Liver (tissue), 9 donors: ENCODE measurements around the gene DLST. TPM values are rescaled to one million over a fixed set of nuclear protein-coding genes. Genes with fewer than 3 reads are reported as not detected.

ENCODE experiments used
- DNase-seq: peaks from one replicate; pipeline ENCODE4 v3.0.0-alpha.2; 2017; ENCODE audit warnings: low spot score
- H3K27ac ChIP-seq, 2 donors: one replicate each; pipeline ENCODE4 v1.7.0; 2013; ENCODE audit warnings: inconsistent platforms in 2 of 2, low read length in 2 of 2, control low read depth in 1 of 2, low read depth in 1 of 2, mild to moderate bottlenecking in 1 of 2
- H3K27me3 ChIP-seq, 4 donors: one replicate each; pipeline versions ENCODE4 v1.6.1 to v1.7.0; 2013; ENCODE audit warnings: low read length in 3 of 4, inconsistent platforms in 1 of 4, mild to moderate bottlenecking in 1 of 4, moderate library complexity in 1 of 4; ENCODE audit not compliant: control insufficient read depth in 4 of 4, insufficient read depth in 4 of 4
- H3K36me3 ChIP-seq, 4 donors: one replicate each; pipeline versions ENCODE4 v1.6.1 to v1.7.0; 2013; ENCODE audit warnings: low read length in 3 of 4, mild to moderate bottlenecking in 3 of 4, low read depth in 1 of 4, moderate library complexity in 1 of 4; ENCODE audit not compliant: control insufficient read depth in 4 of 4, insufficient read depth in 3 of 4
- H3K4me1 ChIP-seq, 4 donors: one replicate each; pipeline versions ENCODE4 v1.6.1 to v1.7.0; 2013; ENCODE audit warnings: low read length in 3 of 4, mild to moderate bottlenecking in 3 of 4, moderate library complexity in 1 of 4; ENCODE audit not compliant: control insufficient read depth in 4 of 4, insufficient read depth in 4 of 4
- H3K4me3 ChIP-seq, 3 donors: one replicate each; pipeline versions ENCODE4 v1.6.1 to v1.7.0; 2013; ENCODE audit warnings: low read length in 3 of 3, control low read depth in 1 of 3, low read depth in 1 of 3, mild to moderate bottlenecking in 1 of 3
- H3K9ac ChIP-seq, 2 donors: one replicate each; pipeline ENCODE4 v1.7.0; 2013; ENCODE audit warnings: low read length in 2 of 2, mild to moderate bottlenecking in 2 of 2, moderate library complexity in 2 of 2, control low read depth in 1 of 2, low read depth in 1 of 2
- H3K9me3 ChIP-seq, 4 donors: one replicate each; pipeline versions ENCODE4 v1.6.1 to v1.7.0; 2013; ENCODE audit warnings: low read length in 3 of 4; ENCODE audit not compliant: control insufficient read depth in 4 of 4
- CTCF ChIP-seq: fragments of 150-350 bp; IDR thresholded peaks from 2 replicates; pipeline ENCODE4 v1.5.1; 2017; ENCODE audit warnings: improper control_type of control experiment, low read depth, low read length; ENCODE audit not compliant: missing input control
- HNF4A ChIP-seq, 2 donors: conservative IDR thresholded peaks; 2 replicates each; pipeline ENCODE4 v1.6.1; 2016; ENCODE audit warnings: antibody characterized with exemption in 2 of 2, mild to moderate bottlenecking in 2 of 2
- HNF4G ChIP-seq: IDR thresholded peaks from 2 replicates; pipeline ENCODE4 v1.6.1; 2016; ENCODE audit warnings: antibody characterized with exemption
- JUND ChIP-seq, 2 donors: IDR thresholded peaks; 2 replicates each; pipeline ENCODE4 v1.6.1; 2016; ENCODE audit warnings: antibody characterized with exemption in 2 of 2
- NR2F2 ChIP-seq: IDR thresholded peaks from 2 replicates; pipeline ENCODE4 v1.6.1; 2016; ENCODE audit warnings: antibody characterized with exemption
- RAD21 ChIP-seq, 2 donors: IDR thresholded peaks; 2 replicates each; pipeline ENCODE4 v1.6.1; 2016; ENCODE audit warnings: antibody characterized with exemption in 2 of 2, mild to moderate bottlenecking in 2 of 2
- REST ChIP-seq: IDR thresholded peaks from 2 replicates; pipeline ENCODE4 v1.6.1; 2016; ENCODE audit warnings: antibody characterized with exemption, mild to moderate bottlenecking
- RXRA ChIP-seq, 2 donors: IDR thresholded peaks; 2 replicates each; pipeline ENCODE4 v1.6.1; 2017 to 2018; ENCODE audit warnings: antibody characterized with exemption in 2 of 2, mild to moderate bottlenecking in 1 of 2
- SP1 ChIP-seq: IDR thresholded peaks from 2 replicates; pipeline ENCODE4 v1.6.1; 2018; ENCODE audit warnings: antibody characterized with exemption, mild to moderate bottlenecking
- TAF1 ChIP-seq: conservative IDR thresholded peaks from 2 replicates; pipeline ENCODE4 v1.6.1; 2016; ENCODE audit warnings: antibody characterized with exemption, mild to moderate bottlenecking
- YY1 ChIP-seq: IDR thresholded peaks from 2 replicates; pipeline ENCODE4 v1.6.1; 2016; ENCODE audit warnings: antibody characterized with exemption, mild to moderate bottlenecking
- WGBS: extraction: QIAGEN DNeasy Blood & Tissue Kit; methylation state at CpG from one replicate; pipeline ENCODE4 v1.1.7; 2013; 5-methylcytosine and 5-hydroxymethylcytosine counted together
- polyA plus RNA-seq, 2 donors: library from polyadenylated mRNA; stranded (reverse) in 1 of 2; unstranded in 1 of 2; fragments of 200-250 nt in 1 of 2; fragments of >200 nt in 1 of 2; fragmentation: Nextera tagmentation in 1 of 2; extraction: Ambion mirVana in 1 of 2; gene quantifications; one replicate each; pipeline versions ENCODE4 v1.2.1 to v1.2.3, GENCODE V29; 2013 to 2015
- total RNA-seq, 2 donors: library from RNA; depleted of rRNA; stranded (reverse); fragments of >200 nt; gene quantifications; one replicate each; pipeline ENCODE4 v1.2.3, GENCODE V29; 2014
- TF ChIP-seq, protein P1 (sequence below): IDR thresholded peaks from 2 replicates; pipeline ENCODE4 v1.6.1; 2016; ENCODE audit warnings: antibody characterized with exemption
- TF ChIP-seq, protein P2 (sequence below): IDR thresholded peaks from 2 replicates; pipeline ENCODE4 v1.6.1; 2016; ENCODE audit warnings: antibody characterized with exemption
- TF ChIP-seq, protein P3 (sequence below): IDR thresholded peaks from 2 replicates; pipeline ENCODE4 v1.6.1; 2016; ENCODE audit warnings: antibody characterized with exemption
- donor health status: healthy.
- donor health status: healthy.
- donor health status: healthy.
- donor health status: healthy.
- donor health status: healthy.

DLST gene
- total and polyA plus RNA-seq, 4 donors: 10.7 to 69.3 (median 49.5) TPM

DNA sequence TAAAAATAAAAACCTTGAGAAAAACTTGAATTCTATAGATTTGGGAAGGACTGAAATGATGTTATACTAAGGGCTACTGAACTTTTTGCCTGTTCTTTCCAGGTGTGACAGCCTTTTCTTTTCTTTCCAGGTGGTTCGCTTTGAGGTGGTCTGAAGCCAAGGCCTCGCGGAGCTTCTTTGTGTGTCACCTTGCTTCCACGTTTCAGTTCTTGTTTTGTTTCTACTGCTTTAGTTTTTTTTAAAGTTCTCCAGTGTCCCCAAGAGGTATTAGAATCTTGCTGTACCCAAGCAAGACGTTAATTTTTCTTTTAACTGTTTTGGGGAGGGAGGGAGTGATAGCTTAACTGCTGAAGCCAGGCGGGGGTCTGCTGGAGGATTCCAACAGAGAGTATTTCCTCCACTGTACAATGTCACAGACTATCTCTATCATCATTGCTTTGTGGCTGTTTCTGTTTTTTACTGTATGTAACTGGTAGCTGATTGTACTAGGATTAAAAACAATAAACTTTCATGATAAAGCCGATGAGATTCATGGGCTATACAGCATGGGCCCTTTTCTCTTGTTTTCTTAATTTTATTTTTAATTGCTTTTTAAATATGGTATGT is 46.0 kb upstream of the DLST start:
- H3K27ac ChIP-seq: no peak overlapping the region
- H3K9me3 ChIP-seq: no peaks in the 10 kb centered on the region

GRCh38 chr14:74836251-74836960 is 45.3 kb upstream of the DLST start:
- 91% methylated on average over 1 of the region's 1 CpG for WGBS
- H3K4me1 ChIP-seq: no peaks in the 10 kb centered on the region
- H3K27ac ChIP-seq: no peak overlapping the region
- TF ChIP-seq SP1 (no peak), REST (no peak), TAF1 (no peak), RXRA (IDR thresholded peaks at IDR 0.05) (no peak), YY1 (no peak), HNF4G (no peak), RAD21 (IDR thresholded peaks at IDR 0.05) (no peak), NR2F2 (no peak)
- TF ChIP-seq, protein P1, sequence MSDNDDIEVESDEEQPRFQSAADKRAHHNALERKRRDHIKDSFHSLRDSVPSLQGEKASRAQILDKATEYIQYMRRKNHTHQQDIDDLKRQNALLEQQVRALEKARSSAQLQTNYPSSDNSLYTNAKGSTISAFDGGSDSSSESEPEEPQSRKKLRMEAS: no peak
- TF ChIP-seq, protein P2, sequence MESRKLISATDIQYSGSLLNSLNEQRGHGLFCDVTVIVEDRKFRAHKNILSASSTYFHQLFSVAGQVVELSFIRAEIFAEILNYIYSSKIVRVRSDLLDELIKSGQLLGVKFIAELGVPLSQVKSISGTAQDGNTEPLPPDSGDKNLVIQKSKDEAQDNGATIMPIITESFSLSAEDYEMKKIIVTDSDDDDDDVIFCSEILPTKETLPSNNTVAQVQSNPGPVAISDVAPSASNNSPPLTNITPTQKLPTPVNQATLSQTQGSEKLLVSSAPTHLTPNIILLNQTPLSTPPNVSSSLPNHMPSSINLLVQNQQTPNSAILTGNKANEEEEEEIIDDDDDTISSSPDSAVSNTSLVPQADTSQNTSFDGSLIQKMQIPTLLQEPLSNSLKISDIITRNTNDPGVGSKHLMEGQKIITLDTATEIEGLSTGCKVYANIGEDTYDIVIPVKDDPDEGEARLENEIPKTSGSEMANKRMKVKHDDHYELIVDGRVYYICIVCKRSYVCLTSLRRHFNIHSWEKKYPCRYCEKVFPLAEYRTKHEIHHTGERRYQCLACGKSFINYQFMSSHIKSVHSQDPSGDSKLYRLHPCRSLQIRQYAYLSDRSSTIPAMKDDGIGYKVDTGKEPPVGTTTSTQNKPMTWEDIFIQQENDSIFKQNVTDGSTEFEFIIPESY: no peak

More for the DNA sequence above, 46.0 kb upstream of the DLST start:
- Histone ChIP-seq H3K4me3 (no peak overlapping the region), H3K9ac (no peak overlapping the region), H3K27me3 (no peaks in the 10 kb centered on the region), H3K36me3 (peaks cover 2 to 13% (median 7%) of the 10 kb centered on the region in 4 donors), H3K4me1 (no peaks in the 10 kb centered on the region)
- no peak for TF ChIP-seq NR2F2
- TF ChIP-seq, protein P2: no peak
- TF ChIP-seq HNF4G: no peak
- TF ChIP-seq HNF4A (conservative IDR thresholded peaks at IDR 0.05): no peak
- TF ChIP-seq, protein P1: no peak
- TF ChIP-seq, protein P3, sequence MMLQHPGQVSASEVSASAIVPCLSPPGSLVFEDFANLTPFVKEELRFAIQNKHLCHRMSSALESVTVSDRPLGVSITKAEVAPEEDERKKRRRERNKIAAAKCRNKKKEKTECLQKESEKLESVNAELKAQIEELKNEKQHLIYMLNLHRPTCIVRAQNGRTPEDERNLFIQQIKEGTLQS: no peak
- TF ChIP-seq CTCF: no peak
- TF ChIP-seq JUND (IDR thresholded peaks at IDR 0.05): no peak
- WGBS: 92% methylated on average over 7 of the region's 7 CpGs
- DNase-seq: no peak

More at GRCh38 chr14:74836251-74836960, 45.3 kb upstream of the DLST start:
- no peak overlapping the region for H3K4me3 ChIP-seq
- H3K9ac ChIP-seq: no peak overlapping the region
- H3K9me3 ChIP-seq: no peaks in the 10 kb centered on the region
- H3K27me3 ChIP-seq: no peaks in the 10 kb centered on the region
- H3K36me3 ChIP-seq: peaks cover 2 to 7% (median 3%) of the 10 kb centered on the region in 4 donors
- no peak for DNase-seq
